ENCODE data around the gene SUB1.
A peak's percentile ranks its signal among the peaks of the same experiment; 100 is the strongest.
"Not testable (repeated sequence)": the region's sequence is repeated elsewhere in the genome, so short reads cannot be mapped to it uniquely, and the experiment has no call there.

SUB1 gene

GRCh38 chr5:32598997-32599549, 13.7 kb downstream of the SUB1 start:
- no peak for DNase-seq

- DNase-seq, result peak in 1 of 58 donors; percentile 3
Measured at GRCh38 chr5:32600054-32600622, 14.8 kb downstream of the SUB1 start.

DNA sequence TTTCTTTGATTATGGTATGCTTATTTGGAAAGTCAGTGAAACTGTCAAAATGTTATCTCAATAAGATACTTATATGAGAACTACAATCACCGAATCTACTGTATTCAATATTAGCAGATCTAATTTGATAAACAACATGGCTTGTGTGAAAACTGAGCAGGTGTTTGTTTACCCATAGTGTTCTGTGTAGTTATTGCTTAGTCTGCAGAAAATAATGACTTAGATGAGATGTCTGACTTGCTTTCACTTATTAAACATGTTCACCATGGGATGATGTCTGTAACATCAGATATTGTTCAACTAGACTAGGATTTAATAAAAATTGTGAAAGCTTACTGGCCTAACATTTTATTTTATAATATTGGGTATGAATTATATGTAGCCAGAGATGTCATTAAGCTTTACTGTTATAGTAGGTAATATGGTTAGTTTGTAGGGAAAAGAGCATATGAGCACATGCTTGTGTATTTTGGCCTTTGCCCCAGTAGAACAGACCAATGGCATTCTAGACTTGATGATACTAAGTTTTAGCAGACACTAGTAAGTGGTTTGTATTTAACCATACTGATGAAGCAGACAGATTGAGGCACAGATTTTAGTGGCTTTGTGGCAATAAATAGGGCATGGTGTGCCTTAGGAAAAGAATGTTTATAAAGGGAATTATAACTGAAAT, 16.4 kb downstream of the SUB1 start:
- DNase-seq, result no peak

DNA sequence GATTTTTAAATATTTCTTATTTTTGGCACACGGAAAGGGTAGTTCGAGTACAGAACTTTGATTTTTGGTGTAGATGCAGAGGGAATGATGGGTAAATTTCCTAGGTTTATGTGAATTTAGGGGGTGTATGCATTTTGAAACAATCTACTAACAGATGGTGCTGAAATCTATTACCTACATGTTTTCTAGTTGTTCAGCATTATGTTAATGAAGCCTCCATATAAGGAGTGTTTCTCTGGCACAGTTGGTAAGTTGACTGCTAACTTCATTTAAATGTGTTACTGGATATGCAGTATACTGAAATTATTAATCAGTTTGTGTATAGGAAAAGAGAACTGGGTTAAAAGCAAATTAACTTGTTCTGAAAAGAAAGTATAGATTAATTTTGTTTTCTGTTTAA, 17.5 kb downstream of the SUB1 start:
- DNase-seq, result no peak

- DNase-seq, result no peak
Measured at GRCh38 chr5:32604800-32605765, 19.7 kb downstream of the SUB1 start.

DNA sequence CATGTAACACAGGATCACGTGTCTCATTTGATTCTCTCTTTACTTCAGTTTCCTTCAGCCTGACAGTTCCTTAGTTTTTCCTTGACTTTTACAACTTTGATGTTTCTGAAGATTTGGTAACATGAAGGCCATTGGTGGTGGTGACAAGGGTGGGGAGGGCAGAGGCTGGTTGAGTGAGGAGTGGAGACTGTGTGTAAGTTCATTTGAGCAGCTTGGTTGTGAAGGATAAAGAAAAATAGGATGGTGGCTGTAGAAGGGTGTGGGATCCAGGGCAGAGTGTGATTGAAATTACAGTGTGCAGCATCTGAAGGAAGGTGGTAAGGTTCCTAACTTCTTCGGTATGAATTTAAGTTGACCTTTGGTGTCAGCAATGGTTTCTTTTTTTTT, 20.4 kb downstream of the SUB1 start:
- no peak for DNase-seq

DNA sequence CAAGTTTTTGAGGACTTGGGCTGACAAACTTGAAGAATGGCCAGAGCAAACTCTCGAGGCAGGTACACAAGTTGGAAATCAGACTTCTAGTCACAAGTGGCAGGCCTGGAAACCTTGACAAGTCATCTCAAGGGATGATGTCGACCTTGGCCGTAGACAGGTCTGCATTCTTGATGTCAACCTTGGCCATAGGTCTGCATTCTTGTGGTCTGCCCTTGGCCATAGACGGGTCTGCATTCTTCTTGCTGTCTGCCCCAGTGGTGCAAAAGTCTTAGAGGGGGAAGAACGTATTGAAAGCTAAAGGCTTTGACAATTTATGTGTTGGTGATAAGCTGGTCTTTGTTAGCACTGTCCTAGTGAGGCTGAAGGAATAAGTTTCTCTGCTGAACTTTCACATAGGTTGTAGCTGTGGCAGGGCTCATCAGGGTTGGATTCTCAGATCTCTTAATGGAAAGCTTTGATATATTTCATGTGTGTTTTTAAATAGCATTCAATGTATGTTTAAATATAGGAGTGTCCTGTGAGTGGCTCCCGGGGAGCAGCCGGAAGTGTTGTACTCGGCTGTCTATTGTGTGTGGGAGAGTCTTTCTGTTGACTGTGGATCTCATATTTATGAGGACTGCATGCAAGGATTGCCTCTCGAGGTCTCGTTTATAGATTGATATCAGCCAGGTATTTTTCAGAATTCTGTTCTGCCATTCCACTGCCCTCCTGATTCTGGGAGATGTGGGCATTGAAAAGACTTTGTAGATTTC, 27.0 kb downstream of the SUB1 start:
- DNase-seq, result no peak

- peak in 55 of 58 donors; percentile 9 to 90 (median 61) for DNase-seq
Measured at GRCh38 chr5:32613050-32613672, 27.8 kb downstream of the SUB1 start.

DNA sequence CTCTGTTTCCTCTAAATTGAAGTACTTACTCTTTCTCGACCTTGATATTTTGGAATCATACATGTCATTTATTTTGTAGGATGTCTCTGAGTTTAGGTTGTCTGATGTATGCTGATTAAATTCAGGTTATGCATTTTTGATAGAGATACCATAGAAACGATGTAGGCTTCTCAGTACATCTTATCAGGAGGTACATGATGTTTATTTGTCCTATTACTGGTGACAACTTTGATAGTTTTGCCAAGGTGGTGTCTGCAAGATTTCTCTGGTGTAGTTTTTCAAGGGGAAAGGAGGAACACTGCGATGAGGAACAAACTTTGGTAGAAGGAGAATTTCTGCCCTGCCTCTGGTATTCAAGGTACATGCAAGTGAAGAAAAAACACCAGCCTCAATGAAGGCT, 29.9 kb downstream of the SUB1 start:
- no peak for DNase-seq

DNA sequence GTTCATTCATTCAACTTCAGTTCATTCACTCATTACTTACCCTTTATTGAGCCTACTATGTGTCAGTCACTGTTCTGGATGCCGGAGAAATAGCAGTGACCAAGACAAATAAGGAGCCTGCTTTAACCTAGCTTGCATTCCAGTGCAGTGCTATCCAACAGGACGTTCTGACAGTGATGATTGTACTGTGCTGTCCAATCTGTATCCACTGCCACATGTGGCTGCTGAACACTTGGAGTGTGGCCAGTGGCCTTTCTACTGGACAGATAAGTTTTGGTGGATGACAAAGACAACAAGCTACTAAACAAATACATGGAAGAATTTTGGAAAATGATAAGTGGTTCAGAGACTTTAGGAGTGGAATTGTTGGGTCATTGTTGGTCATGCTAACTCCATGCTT, 33.6 kb downstream of the SUB1 start:
- no peak for DNase-seq

- no peak for DNase-seq
Measured at GRCh38 chr5:32621256-32621655, 35.9 kb downstream of the SUB1 start.

- no peak for DNase-seq
Measured at GRCh38 chr5:32625106-32625505, 39.7 kb downstream of the SUB1 start.

- no peak for DNase-seq
Measured at GRCh38 chr5:32625547-32625946, 40.2 kb downstream of the SUB1 start.

DNA sequence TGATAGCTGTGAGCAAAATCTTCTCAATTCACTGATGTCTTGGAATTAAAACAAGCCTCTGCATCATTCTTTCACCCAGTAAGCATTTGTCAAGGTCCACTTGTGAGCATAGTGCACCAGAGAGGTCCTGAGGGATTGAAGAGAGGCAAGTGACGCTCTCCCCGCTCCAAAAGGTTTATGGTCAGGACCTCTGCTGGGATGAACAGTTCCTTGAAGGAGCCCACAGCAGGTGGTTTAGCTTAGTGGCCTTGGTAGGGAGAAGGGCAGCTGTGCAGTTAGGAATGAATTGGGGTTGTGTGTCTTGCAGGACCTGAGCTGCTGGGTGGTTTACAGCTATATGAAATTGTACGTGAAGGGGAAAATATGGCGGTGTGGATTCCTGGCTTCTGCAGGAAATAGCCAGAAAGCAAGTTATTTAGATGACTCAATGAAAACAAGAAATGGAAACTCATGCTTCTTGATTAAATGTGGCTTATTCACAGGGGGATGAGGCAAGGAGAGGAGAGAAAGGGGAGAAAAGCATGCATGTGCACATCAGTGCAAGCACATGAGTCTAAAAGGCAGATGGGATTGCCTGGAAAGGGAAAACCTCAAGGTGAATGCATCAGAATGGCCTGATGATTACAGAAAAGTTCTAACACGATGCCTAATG, 42.0 kb downstream of the SUB1 start:
- DNase-seq, result no peak

GRCh38 chr5:32628049-32628844, 42.9 kb downstream of the SUB1 start:
- no peak for DNase-seq

- no peak for DNase-seq
Measured at GRCh38 chr5:32630867-32631491, 45.6 kb downstream of the SUB1 start.

DNA sequence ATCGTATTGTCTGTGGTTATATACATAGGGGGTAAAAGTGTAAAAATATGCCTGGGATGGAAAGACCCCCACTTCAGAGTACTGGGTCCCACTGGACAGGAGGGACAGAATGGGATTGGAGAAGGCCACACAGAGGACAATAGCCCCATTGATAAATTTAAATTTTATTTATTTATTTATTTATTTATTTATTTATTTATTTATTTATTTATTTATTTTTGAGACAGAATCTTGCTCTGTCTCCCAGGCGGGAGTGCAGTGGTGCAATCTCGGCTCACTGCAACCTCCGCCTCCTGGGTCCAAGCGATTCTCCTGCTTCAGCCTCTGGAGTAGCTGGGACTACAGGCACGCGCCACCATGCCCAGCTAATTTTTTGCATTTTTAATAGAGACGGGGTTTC, 47.7 kb downstream of the SUB1 start:
- DNase-seq, result not testable (repeated sequence)

DNA sequence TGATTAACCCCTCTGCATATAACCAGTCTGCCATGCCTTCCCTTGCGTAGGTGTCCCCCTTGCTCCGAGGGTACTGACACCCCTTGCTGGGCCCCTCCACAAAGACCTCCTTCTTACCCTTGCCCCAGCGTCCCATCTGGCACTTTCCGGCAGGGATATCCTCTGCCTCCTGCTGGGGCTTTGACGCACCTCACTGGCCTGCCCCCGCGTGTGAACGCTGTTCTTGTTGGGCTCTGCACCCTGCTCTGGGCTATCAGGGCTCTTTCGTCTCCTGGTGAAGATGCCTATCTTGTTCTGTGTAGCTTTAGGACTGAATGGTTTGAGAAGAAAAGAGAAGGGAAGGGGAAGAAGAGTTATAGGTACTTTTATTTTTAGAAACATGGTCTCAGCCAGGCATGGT, 53.0 kb downstream of the SUB1 start:
- no peak for DNase-seq

GRCh38 chr5:32639943-32640342, 54.6 kb downstream of the SUB1 start:
- DNase-seq, result no peak
